ENCODE measurements around the gene COL12A1.

DNA sequence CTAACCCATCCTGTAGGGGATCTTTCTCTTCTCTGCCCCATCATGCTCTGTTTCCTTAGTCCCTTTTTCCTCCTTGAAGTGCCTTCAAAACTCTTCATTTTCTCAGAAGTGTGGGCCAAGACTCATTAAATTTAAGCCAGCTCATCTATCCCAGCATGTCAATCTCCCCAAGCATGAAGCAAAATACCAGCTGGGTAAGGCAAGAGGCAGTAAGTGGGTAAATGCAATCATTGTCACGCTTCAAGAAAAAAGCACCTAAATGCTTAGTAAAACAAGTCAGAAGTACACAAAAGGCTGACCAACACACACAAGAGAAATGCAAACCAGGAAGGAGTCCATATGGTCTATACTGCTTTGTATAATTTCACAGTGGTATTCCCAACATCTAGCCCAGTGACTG is 61.5 kb downstream of the COL12A1 start:
- no peak for TF ChIP-seq EZH2 (IDR thresholded peaks at IDR 0.05; ENCODE audit: borderline replicate concordance, insufficient read depth, low read depth, low read length, poor library complexity, severe bottlenecking)
- TF ChIP-seq, protein P1, sequence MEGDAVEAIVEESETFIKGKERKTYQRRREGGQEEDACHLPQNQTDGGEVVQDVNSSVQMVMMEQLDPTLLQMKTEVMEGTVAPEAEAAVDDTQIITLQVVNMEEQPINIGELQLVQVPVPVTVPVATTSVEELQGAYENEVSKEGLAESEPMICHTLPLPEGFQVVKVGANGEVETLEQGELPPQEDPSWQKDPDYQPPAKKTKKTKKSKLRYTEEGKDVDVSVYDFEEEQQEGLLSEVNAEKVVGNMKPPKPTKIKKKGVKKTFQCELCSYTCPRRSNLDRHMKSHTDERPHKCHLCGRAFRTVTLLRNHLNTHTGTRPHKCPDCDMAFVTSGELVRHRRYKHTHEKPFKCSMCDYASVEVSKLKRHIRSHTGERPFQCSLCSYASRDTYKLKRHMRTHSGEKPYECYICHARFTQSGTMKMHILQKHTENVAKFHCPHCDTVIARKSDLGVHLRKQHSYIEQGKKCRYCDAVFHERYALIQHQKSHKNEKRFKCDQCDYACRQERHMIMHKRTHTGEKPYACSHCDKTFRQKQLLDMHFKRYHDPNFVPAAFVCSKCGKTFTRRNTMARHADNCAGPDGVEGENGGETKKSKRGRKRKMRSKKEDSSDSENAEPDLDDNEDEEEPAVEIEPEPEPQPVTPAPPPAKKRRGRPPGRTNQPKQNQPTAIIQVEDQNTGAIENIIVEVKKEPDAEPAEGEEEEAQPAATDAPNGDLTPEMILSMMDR (IDR thresholded peaks at IDR 0.05): no peak

Measured in B cell (primary cell).